Stimulated activated CD4-positive, alpha-beta T cell treated with anti-CD3 and anti-CD28 coated beads, Interleukin-15, amount 100 ng/mL, for 48 hours (primary cell): ENCODE results near the gene HUS1.

Source experiments
- DNase-seq, 2 donors: peaks; one replicate each; pipeline ENCODE4 v3.0.0-alpha.2; 2020; ENCODE audit warnings: low read depth in 2 of 2

Gene HUS1

GRCh38 chr7:47979832-47980181 lies 392 bp upstream of the HUS1 start:
- no peak for DNase-seq

GRCh38 chr7:47978790-47979144 lies 648 bp downstream of the HUS1 start:
- no peak for DNase-seq

GRCh38 chr7:47973739-47974138 lies 5.7 kb downstream of the HUS1 start:
- no peak for DNase-seq

GRCh38 chr7:47970761-47971160 lies 8.7 kb downstream of the HUS1 start:
- DNase-seq = no peak

- DNase-seq = peak in 1 of 2 donors; percentile 40
These were observed 10.3 kb downstream of the HUS1 start for GRCh38 chr7:47968847-47969774.

- DNase-seq = no peak
These were observed 11.7 kb downstream of the HUS1 start for GRCh38 chr7:47967708-47968107.

- no peak for DNase-seq
These were observed 12.3 kb downstream of the HUS1 start for GRCh38 chr7:47967123-47967522.

- DNase-seq = no peak
These were observed 14.0 kb downstream of the HUS1 start for GRCh38 chr7:47965456-47965855.

GRCh38 chr7:47962262-47962661 lies 17.2 kb downstream of the HUS1 start:
- DNase-seq = no peak

- DNase-seq = no peak
These were observed 22.3 kb downstream of the HUS1 start for GRCh38 chr7:47957156-47957555.

GRCh38 chr7:47956220-47956619 lies 23.2 kb downstream of the HUS1 start:
- DNase-seq = no peak

- DNase-seq = no peak
These were observed 25.0 kb downstream of the HUS1 start for GRCh38 chr7:47954231-47954911.

- DNase-seq = no peak
These were observed 25.6 kb downstream of the HUS1 start for GRCh38 chr7:47953822-47954221.

- DNase-seq = no peak
These were observed 27.2 kb downstream of the HUS1 start for GRCh38 chr7:47952224-47952623.

GRCh38 chr7:47951374-47951773 lies 28.0 kb downstream of the HUS1 start:
- DNase-seq = no peak

GRCh38 chr7:47950714-47951113 lies 28.7 kb downstream of the HUS1 start:
- no peak for DNase-seq

GRCh38 chr7:47949703-47950102 lies 29.7 kb downstream of the HUS1 start:
- DNase-seq = no peak

GRCh38 chr7:47948141-47948790 lies 31.1 kb downstream of the HUS1 start, which contains the start of gene PKD1L1:
Gene PKD1L1 (minus strand): TSS chr7:47948466. CDS start chr7:47948440, 26 bp downstream.
- no peak for DNase-seq

GRCh38 chr7:47947355-47947749 lies 32.1 kb downstream of the HUS1 start:
- no peak for DNase-seq

- DNase-seq = no peak
These were observed 32.6 kb downstream of the HUS1 start for GRCh38 chr7:47946581-47947354.

- DNase-seq = peak; percentile 42 to 60
These were observed 34.0 kb downstream of the HUS1 start for GRCh38 chr7:47945261-47946015.
